GM19438 (cell line): ENCODE measurements around the gene GPR17.

Experiments
- ATAC-seq: cut with Tn5 transposase; IDR thresholded peaks from one replicate; pipeline ENCODE4 v1.9.1; 2021; ENCODE audit warnings: low read depth; ENCODE audit not compliant: unreplicated experiment

Gene GPR17

GRCh38 chr2:127645395-127646291, at the start of gene GPR17:
Gene GPR17, plus strand, starts transcription at chr2:127646153. Its CDS starts 4,583 bp downstream, at chr2:127650736.
- no peak for ATAC-seq

GRCh38 chr2:127596311-127597045, 49.5 kb upstream of the GPR17 start:
- ATAC-seq, result no peak

GRCh38 chr2:127597046-127597983, 48.6 kb upstream of the GPR17 start:
- no peak for ATAC-seq

- ATAC-seq, result no peak
Observed at GRCh38 chr2:127597984-127598380, 48.0 kb upstream of the GPR17 start.

GRCh38 chr2:127598711-127599110, 47.2 kb upstream of the GPR17 start:
- no peak for ATAC-seq

GRCh38 chr2:127599211-127599610, 46.7 kb upstream of the GPR17 start:
- no peak for ATAC-seq

- ATAC-seq, result no peak
Observed at GRCh38 chr2:127604986-127605385, 41.0 kb upstream of the GPR17 start.

- ATAC-seq, result no peak
Observed at GRCh38 chr2:127605691-127606263, 40.2 kb upstream of the GPR17 start.

GRCh38 chr2:127606625-127607398, 39.1 kb upstream of the GPR17 start:
- ATAC-seq, result no peak

- ATAC-seq, result no peak
Observed at GRCh38 chr2:127607399-127607908, 38.5 kb upstream of the GPR17 start.

- no peak for ATAC-seq
Observed at GRCh38 chr2:127608061-127609030, 37.6 kb upstream of the GPR17 start.

GRCh38 chr2:127609031-127609751, 36.8 kb upstream of the GPR17 start:
- ATAC-seq, result no peak

GRCh38 chr2:127609818-127610217, 36.1 kb upstream of the GPR17 start:
- ATAC-seq, result no peak

- ATAC-seq, result no peak
Observed at GRCh38 chr2:127610561-127610960, 35.4 kb upstream of the GPR17 start.

GRCh38 chr2:127611076-127611925, 34.7 kb upstream of the GPR17 start:
- ATAC-seq, result no peak

GRCh38 chr2:127612111-127612822, 33.7 kb upstream of the GPR17 start:
- no peak for ATAC-seq
